K562 (cell line): ENCODE results near the gene LMBR1L. TPM values are rescaled to one million over a fixed set of nuclear protein-coding genes. Genes with fewer than 3 reads are reported as not detected.

Experiments
- BCOR ChIP-seq: fragments of 450-650 bp; IDR thresholded peaks from 2 replicates; pipeline ENCODE4 v1.6.1; 2016
- ELF4 ChIP-seq: fragments of 450-650 bp; formaldehyde crosslinking; IDR thresholded peaks from 2 replicates; pipeline ENCODE4 v1.4.0; 2022; ENCODE audit warnings: missing genetic modification characterization
- HDAC3 ChIP-seq: fragments of 450-650 bp; IDR thresholded peaks from 2 replicates; pipeline ENCODE4 v1.6.1; 2018; ENCODE audit warnings: borderline replicate concordance, mild to moderate bottlenecking, moderate library complexity; ENCODE audit not compliant: partially characterized antibody
- HEY1 ChIP-seq: fragments of 250-450 bp; sonication (Bioruptor Pico); IDR thresholded peaks from 2 replicates; pipeline ENCODE4 v1.5.0; 2020; ENCODE audit warnings: mild to moderate bottlenecking, moderate library complexity, borderline replicate concordance
- HLTF ChIP-seq: fragments of 450-650 bp; IDR thresholded peaks from 2 replicates; pipeline ENCODE4 v1.6.1; 2016
- KHSRP ChIP-seq: fragments of 450-650 bp; IDR thresholded peaks from 2 replicates; pipeline ENCODE4 v1.6.1; 2017
- KLF16 ChIP-seq: IDR thresholded peaks from 2 replicates; pipeline ENCODE4 v1.6.1; 2016; ENCODE audit warnings: antibody characterized with exemption
- MCM5 ChIP-seq: fragments of 450-650 bp; IDR thresholded peaks from 2 replicates; pipeline ENCODE4 v1.6.1; 2016; ENCODE audit warnings: low read depth
- MTA2 ChIP-seq: fragments of 450-650 bp; IDR thresholded peaks from 2 replicates; pipeline ENCODE4 v1.6.1; 2016; ENCODE audit warnings: low read depth
- NR2C2 ChIP-seq, 2 experiments: fragments of 200-800 bp in 1 of 2; sonication (Bioruptor generic) in 1 of 2; sonication (generic) in 1 of 2; formaldehyde crosslinking in 1 of 2; IDR thresholded peaks; 2 replicates each; pipeline versions ENCODE4 v1.6.1 to v1.8.0; 2016 to 2022; ENCODE audit warnings: mild to moderate bottlenecking in 1 of 2, missing compliant biosample characterization in 1 of 2, missing genetic modification characterization in 1 of 2, missing genetic modification reagents in 1 of 2
- PHF8 ChIP-seq: fragments of 200-600 bp; sonication (generic); IDR thresholded peaks from 2 replicates; pipeline ENCODE4 v1.6.1; 2012; ENCODE audit warnings: mixed run types, mild to moderate bottlenecking, inconsistent platforms, low read length, moderate library complexity, borderline replicate concordance
- SMAD3 ChIP-seq: fragments of 450-650 bp; formaldehyde crosslinking; conservative IDR thresholded peaks from 2 replicates; pipeline ENCODE4 v1.4.0; 2020; ENCODE audit warnings: mild to moderate bottlenecking
- TCF3 ChIP-seq: sonication (generic); formaldehyde crosslinking; IDR thresholded peaks from 2 replicates; pipeline ENCODE4 v1.4.0; 2020; ENCODE audit warnings: mild to moderate bottlenecking, missing genetic modification reagents
- ZNF232 ChIP-seq: sonication (generic); formaldehyde crosslinking; IDR thresholded peaks from 2 replicates; pipeline ENCODE4 v1.8.0; 2022; ENCODE audit warnings: mild to moderate bottlenecking, missing genetic modification reagents
- polyA plus RNA-seq, 8 experiments: library from polyadenylated mRNA; depleted of rRNA in 4 of 8; stranded (reverse) in 5 of 8; unstranded in 3 of 8; fragments of >200 nt; fragmentation: Nextera tagmentation in 2 of 8; fragmentation: Illumina TruSeq in 1 of 8; extraction: Ambion mirVana in 2 of 8; extraction: Trizol in 1 of 8; gene quantifications; 2 replicates each; pipeline versions ENCODE4 v1.2.1 to v1.2.3, GENCODE V29; 2011 to 2014; ENCODE audit warnings: inconsistent platforms in 1 of 8, missing spikeins in 1 of 8
- total RNA-seq, 7 experiments: library from RNA; depleted of rRNA in 6 of 7; stranded (reverse); fragments of >200 nt in 6 of 7; fragmentation: Illumina TruSeq in 2 of 7; extraction: Trizol in 2 of 7; gene quantifications; 2 replicates each; pipeline versions ENCODE4 v1.2.1 to v1.2.3, GENCODE V29; 2011 to 2021; ENCODE audit warnings: low replicate concordance in 1 of 7
- TF ChIP-seq, protein P1 (sequence below): fragments of 450-650 bp; formaldehyde crosslinking; IDR thresholded peaks from 2 replicates; pipeline ENCODE4 v1.4.0; 2020; ENCODE audit warnings: mild to moderate bottlenecking
- TF ChIP-seq, protein P2 (sequence below): fragments of 450-650 bp; IDR thresholded peaks from 2 replicates; pipeline ENCODE4 v1.6.1; 2017; ENCODE audit warnings: antibody characterized with exemption
- TF ChIP-seq, protein P3 (sequence below): sonication (generic); formaldehyde crosslinking; IDR thresholded peaks from 2 replicates; pipeline ENCODE4 v1.8.1; 2023; ENCODE audit warnings: mild to moderate bottlenecking, missing genetic modification reagents
- TF ChIP-seq, protein P4 (sequence below): sonication (generic); formaldehyde crosslinking; IDR thresholded peaks from 2 replicates; pipeline ENCODE4 v1.8.0; 2022; ENCODE audit warnings: missing genetic modification reagents, mild to moderate bottlenecking, borderline replicate concordance
- TF ChIP-seq, protein P5 (sequence below): sonication (generic); formaldehyde crosslinking; IDR thresholded peaks from 2 replicates; pipeline ENCODE4 v1.8.1; 2022; ENCODE audit warnings: missing genetic modification reagents

LMBR1L gene
- total and polyA plus RNA-seq, 9 of the 15 experiments (the other 6 are each of a cell fraction or from before 2014, with no cell fraction given), result 2.5 to 57.0 (median 31.1) TPM

DNA sequence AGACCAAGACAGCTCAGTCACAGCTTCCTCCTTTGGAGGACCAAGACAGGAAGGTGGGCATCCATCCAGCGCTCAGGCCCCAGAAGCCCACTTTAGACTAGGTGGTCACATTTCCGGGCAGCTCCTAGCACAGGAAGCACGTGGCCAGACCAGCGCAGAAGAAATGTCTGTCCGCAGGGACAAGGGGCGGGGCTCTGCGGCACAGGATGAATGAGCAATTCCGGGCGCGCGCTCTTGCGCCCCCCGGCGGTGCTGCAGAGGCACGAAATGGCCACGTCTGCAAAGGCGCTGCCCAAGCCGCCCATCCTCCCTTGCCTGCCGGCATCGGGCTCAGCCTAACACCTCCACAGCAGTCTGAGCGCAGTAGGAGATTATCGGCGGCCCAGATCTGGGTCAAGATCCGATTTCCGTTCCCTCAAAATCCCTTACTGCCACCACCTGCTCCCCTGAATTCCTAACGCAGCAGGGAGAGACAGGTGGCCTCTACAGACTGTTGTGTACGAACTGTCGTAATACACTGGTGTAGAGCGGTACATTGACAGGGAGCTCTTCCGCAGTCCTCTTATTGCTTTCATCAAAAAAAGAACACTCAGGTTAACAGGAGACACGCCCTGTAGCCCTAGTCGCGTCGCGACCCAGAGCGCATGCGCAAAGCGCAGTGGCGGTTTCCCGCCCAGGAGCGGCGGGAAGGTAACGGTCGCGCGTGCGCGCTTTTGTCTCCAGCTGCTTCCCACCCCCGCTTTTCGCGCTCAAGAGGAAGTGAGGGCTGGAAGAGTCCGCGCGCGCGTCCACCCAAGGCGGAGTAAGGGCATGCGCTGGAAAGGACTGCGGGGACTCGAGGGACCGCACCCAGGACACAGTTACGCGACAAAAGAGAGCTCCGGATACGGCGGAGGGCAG is 19.8 kb upstream of the LMBR1L start (continued):
- TF ChIP-seq PHF8, result no peak
- TF ChIP-seq MTA2, result no peak
- TF ChIP-seq KHSRP, result 0 out of 2 replicates have a peak, but pooled peaks have one; percentile 9
- TF ChIP-seq KLF16, result peak; percentile 54; the same call in 1 of the 2 replicates
- TF ChIP-seq, protein P1, sequence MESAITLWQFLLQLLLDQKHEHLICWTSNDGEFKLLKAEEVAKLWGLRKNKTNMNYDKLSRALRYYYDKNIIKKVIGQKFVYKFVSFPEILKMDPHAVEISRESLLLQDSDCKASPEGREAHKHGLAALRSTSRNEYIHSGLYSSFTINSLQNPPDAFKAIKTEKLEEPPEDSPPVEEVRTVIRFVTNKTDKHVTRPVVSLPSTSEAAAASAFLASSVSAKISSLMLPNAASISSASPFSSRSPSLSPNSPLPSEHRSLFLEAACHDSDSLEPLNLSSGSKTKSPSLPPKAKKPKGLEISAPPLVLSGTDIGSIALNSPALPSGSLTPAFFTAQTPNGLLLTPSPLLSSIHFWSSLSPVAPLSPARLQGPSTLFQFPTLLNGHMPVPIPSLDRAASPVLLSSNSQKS (CRISPR knock-in tag), result no peak
- TF ChIP-seq, protein P2, sequence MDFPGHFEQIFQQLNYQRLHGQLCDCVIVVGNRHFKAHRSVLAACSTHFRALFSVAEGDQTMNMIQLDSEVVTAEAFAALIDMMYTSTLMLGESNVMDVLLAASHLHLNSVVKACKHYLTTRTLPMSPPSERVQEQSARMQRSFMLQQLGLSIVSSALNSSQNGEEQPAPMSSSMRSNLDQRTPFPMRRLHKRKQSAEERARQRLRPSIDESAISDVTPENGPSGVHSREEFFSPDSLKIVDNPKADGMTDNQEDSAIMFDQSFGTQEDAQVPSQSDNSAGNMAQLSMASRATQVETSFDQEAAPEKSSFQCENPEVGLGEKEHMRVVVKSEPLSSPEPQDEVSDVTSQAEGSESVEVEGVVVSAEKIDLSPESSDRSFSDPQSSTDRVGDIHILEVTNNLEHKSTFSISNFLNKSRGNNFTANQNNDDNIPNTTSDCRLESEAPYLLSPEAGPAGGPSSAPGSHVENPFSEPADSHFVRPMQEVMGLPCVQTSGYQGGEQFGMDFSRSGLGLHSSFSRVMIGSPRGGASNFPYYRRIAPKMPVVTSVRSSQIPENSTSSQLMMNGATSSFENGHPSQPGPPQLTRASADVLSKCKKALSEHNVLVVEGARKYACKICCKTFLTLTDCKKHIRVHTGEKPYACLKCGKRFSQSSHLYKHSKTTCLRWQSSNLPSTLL, result no peak
- TF ChIP-seq TCF3, result peak; percentile 39
- TF ChIP-seq HDAC3, result peak; percentile 36
- TF ChIP-seq SMAD3 (CRISPR knock-in tag), result no peak
- TF ChIP-seq HLTF, result peak; percentile 81; the same call in 1 of the 2 replicates
- no peak for TF ChIP-seq MCM5
- TF ChIP-seq, protein P3, sequence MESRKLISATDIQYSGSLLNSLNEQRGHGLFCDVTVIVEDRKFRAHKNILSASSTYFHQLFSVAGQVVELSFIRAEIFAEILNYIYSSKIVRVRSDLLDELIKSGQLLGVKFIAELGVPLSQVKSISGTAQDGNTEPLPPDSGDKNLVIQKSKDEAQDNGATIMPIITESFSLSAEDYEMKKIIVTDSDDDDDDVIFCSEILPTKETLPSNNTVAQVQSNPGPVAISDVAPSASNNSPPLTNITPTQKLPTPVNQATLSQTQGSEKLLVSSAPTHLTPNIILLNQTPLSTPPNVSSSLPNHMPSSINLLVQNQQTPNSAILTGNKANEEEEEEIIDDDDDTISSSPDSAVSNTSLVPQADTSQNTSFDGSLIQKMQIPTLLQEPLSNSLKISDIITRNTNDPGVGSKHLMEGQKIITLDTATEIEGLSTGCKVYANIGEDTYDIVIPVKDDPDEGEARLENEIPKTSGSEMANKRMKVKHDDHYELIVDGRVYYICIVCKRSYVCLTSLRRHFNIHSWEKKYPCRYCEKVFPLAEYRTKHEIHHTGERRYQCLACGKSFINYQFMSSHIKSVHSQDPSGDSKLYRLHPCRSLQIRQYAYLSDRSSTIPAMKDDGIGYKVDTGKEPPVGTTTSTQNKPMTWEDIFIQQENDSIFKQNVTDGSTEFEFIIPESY (CRISPR knock-in tag), result no peak; the same call in 1 of the 2 replicates
- TF ChIP-seq, protein P4, sequence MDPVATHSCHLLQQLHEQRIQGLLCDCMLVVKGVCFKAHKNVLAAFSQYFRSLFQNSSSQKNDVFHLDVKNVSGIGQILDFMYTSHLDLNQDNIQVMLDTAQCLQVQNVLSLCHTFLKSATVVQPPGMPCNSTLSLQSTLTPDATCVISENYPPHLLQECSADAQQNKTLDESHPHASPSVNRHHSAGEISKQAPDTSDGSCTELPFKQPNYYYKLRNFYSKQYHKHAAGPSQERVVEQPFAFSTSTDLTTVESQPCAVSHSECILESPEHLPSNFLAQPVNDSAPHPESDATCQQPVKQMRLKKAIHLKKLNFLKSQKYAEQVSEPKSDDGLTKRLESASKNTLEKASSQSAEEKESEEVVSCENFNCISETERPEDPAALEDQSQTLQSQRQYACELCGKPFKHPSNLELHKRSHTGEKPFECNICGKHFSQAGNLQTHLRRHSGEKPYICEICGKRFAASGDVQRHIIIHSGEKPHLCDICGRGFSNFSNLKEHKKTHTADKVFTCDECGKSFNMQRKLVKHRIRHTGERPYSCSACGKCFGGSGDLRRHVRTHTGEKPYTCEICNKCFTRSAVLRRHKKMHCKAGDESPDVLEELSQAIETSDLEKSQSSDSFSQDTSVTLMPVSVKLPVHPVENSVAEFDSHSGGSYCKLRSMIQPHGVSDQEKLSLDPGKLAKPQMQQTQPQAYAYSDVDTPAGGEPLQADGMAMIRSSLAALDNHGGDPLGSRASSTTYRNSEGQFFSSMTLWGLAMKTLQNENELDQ, result peak; percentile 88; the same call in 1 of the 2 replicates
- TF ChIP-seq HEY1 (CRISPR knock-in tag), result no peak
- no peak for TF ChIP-seq ZNF232
- TF ChIP-seq BCOR, result peak; percentile 37; the same call in 1 of the 2 replicates
- peak; percentile 40 for TF ChIP-seq NR2C2 (CRISPR knock-in tag; IDR thresholded peaks at IDR 0.05)
- TF ChIP-seq NR2C2 (tag; IDR thresholded peaks at IDR 0.05), result peak; percentile 80
- no peak for TF ChIP-seq ELF4 (CRISPR knock-in tag)
- TF ChIP-seq, protein P5, sequence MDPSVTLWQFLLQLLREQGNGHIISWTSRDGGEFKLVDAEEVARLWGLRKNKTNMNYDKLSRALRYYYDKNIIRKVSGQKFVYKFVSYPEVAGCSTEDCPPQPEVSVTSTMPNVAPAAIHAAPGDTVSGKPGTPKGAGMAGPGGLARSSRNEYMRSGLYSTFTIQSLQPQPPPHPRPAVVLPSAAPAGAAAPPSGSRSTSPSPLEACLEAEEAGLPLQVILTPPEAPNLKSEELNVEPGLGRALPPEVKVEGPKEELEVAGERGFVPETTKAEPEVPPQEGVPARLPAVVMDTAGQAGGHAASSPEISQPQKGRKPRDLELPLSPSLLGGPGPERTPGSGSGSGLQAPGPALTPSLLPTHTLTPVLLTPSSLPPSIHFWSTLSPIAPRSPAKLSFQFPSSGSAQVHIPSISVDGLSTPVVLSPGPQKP (CRISPR knock-in tag), result no peak
